Activated naive CD8-positive, alpha-beta T cell treated with anti-CD3 and anti-CD28 coated beads for 36 hours (primary cell): ENCODE measurements around the gene FLII. TPM values are rescaled to one million over a fixed set of nuclear protein-coding genes. Genes with fewer than 3 reads are reported as not detected.
"Not testable (repeated sequence)": the region's sequence is repeated elsewhere in the genome, so short reads cannot be mapped to it uniquely, and the experiment has no call there.

Experiments used
- DNase-seq: peaks from one replicate; pipeline ENCODE4 v3.0.0; 2021
- H3K27ac Mint-ChIP-seq: one replicate; pipeline ENCODE4 v1.8.0; 2022; ENCODE audit warnings: mild to moderate bottlenecking, moderate library complexity, mixed read lengths
- H3K27me3 Mint-ChIP-seq: one replicate; pipeline ENCODE4 v1.8.0; 2022; ENCODE audit warnings: mild to moderate bottlenecking, mixed read lengths
- H3K36me3 Mint-ChIP-seq: one replicate; pipeline ENCODE4 v1.8.0; 2021; ENCODE audit warnings: mild to moderate bottlenecking, mixed read lengths
- H3K4me1 Mint-ChIP-seq: one replicate; pipeline ENCODE4 v1.8.0; 2021; ENCODE audit warnings: mixed read lengths
- H3K4me3 Mint-ChIP-seq: one replicate; pipeline ENCODE4 v1.8.0; 2022; ENCODE audit warnings: mild to moderate bottlenecking, moderate library complexity, mixed read lengths
- H3K9me3 Mint-ChIP-seq: one replicate; pipeline ENCODE4 v1.8.0; 2022; ENCODE audit warnings: mixed read lengths
- total RNA-seq, 2 experiments: library from RNA; stranded (reverse); gene quantifications; one replicate each; pipeline ENCODE4 v1.2.3, GENCODE V29; 2021

FLII gene
- total RNA-seq, 2 experiments from 2014 or later: 237 to 242 TPM

- Mint-ChIP-seq H3K27me3 (no peaks in the 10 kb centered on the region), H3K9me3 (no peaks in the 10 kb centered on the region), H3K36me3 (no peaks in the 10 kb centered on the region), H3K4me1 (peaks cover 15% of the 10 kb centered on the region), H3K4me3 (peak within 1 kb of the TSS; percentile 88), H3K27ac (peak within 1 kb of the TSS; percentile 62)
- DNase-seq: peak; percentile 99
These were observed 33.4 kb downstream of the FLII start, which contains the start of gene LLGL1 for GRCh38 chr17:18225121-18225641. TSS of gene LLGL1 (plus strand) at chr17:18225635. CDS start at chr17:18225683, 48 bp downstream.

- H3K27ac Mint-ChIP-seq: no peak overlapping the region
- no peaks in the 10 kb centered on the region for H3K9me3 Mint-ChIP-seq
- peaks cover 15% of the 10 kb centered on the region for H3K4me1 Mint-ChIP-seq
- DNase-seq: no peak
- H3K4me3 Mint-ChIP-seq: peak overlapping the region; percentile 60
- H3K27me3 Mint-ChIP-seq: no peaks in the 10 kb centered on the region
- H3K36me3 Mint-ChIP-seq: no peaks in the 10 kb centered on the region
These were observed 34.0 kb downstream of the FLII start for GRCh38 chr17:18224387-18225120.

- Mint-ChIP-seq H3K4me1 (peaks cover 15% of the 10 kb centered on the region), H3K36me3 (no peaks in the 10 kb centered on the region), H3K27me3 (no peaks in the 10 kb centered on the region), H3K9me3 (no peaks in the 10 kb centered on the region), H3K4me3 (no peak overlapping the region), H3K27ac (no peak overlapping the region)
- DNase-seq: no peak
These were observed 34.5 kb downstream of the FLII start for GRCh38 chr17:18224053-18224386.

- no peak for DNase-seq
- H3K9me3 Mint-ChIP-seq: no peaks in the 10 kb centered on the region
- no peaks in the 10 kb centered on the region for H3K36me3 Mint-ChIP-seq
- H3K27ac Mint-ChIP-seq: no peak overlapping the region
- H3K27me3 Mint-ChIP-seq: no peaks in the 10 kb centered on the region
- peaks cover 3% of the 10 kb centered on the region for H3K4me1 Mint-ChIP-seq
- no peak overlapping the region for H3K4me3 Mint-ChIP-seq
These were observed 39.7 kb downstream of the FLII start for GRCh38 chr17:18218756-18219415.

GRCh38 chr17:18217412-18218015 is 41.0 kb downstream of the FLII start:
- DNase-seq: peak; percentile 72
- Mint-ChIP-seq H3K4me3 (no peak overlapping the region), H3K9me3 (no peaks in the 10 kb centered on the region), H3K27me3 (no peaks in the 10 kb centered on the region), H3K4me1 (peaks cover 3% of the 10 kb centered on the region), H3K27ac (no peak overlapping the region), H3K36me3 (no peaks in the 10 kb centered on the region)

GRCh38 chr17:18216906-18217305 is 41.6 kb downstream of the FLII start:
- H3K4me1 Mint-ChIP-seq, H3K9me3 Mint-ChIP-seq, H3K27ac Mint-ChIP-seq, DNase-seq, H3K36me3 Mint-ChIP-seq, H3K27me3 Mint-ChIP-seq, H3K4me3 Mint-ChIP-seq: not testable (repeated sequence)

- Mint-ChIP-seq H3K4me3 (no peak overlapping the region), H3K27me3 (no peaks in the 10 kb centered on the region), H3K27ac (peak overlapping the region; percentile 38), H3K4me1 (peaks cover 3% of the 10 kb centered on the region), H3K36me3 (peaks cover 7% of the 10 kb centered on the region), H3K9me3 (no peaks in the 10 kb centered on the region)
- DNase-seq: no peak
These were observed 44.8 kb downstream of the FLII start for GRCh38 chr17:18213666-18214270.

- Mint-ChIP-seq H3K27me3 (no peaks in the 10 kb centered on the region), H3K27ac (no peak overlapping the region), H3K36me3 (peaks cover 14% of the 10 kb centered on the region), H3K4me3 (no peak overlapping the region), H3K9me3 (no peaks in the 10 kb centered on the region), H3K4me1 (peaks cover 4% of the 10 kb centered on the region)
- DNase-seq: no peak
These were observed 50.4 kb downstream of the FLII start for GRCh38 chr17:18208092-18208491.

GRCh38 chr17:18206962-18207361 is 51.6 kb downstream of the FLII start:
- peaks cover 7% of the 10 kb centered on the region for H3K4me1 Mint-ChIP-seq
- no peak for DNase-seq
- peaks cover 14% of the 10 kb centered on the region for H3K36me3 Mint-ChIP-seq
- H3K9me3 Mint-ChIP-seq: no peaks in the 10 kb centered on the region
- H3K4me3 Mint-ChIP-seq: no peak overlapping the region
- H3K27me3 Mint-ChIP-seq: no peaks in the 10 kb centered on the region
- no peak overlapping the region for H3K27ac Mint-ChIP-seq

GRCh38 chr17:18205861-18206260 is 52.7 kb downstream of the FLII start:
- H3K27me3 Mint-ChIP-seq: no peaks in the 10 kb centered on the region
- no peaks in the 10 kb centered on the region for H3K9me3 Mint-ChIP-seq
- H3K4me3 Mint-ChIP-seq: no peak overlapping the region
- H3K4me1 Mint-ChIP-seq: peaks cover 11% of the 10 kb centered on the region
- no peak overlapping the region for H3K27ac Mint-ChIP-seq
- no peak for DNase-seq
- peaks cover 14% of the 10 kb centered on the region for H3K36me3 Mint-ChIP-seq

GRCh38 chr17:18203308-18203707 is 55.2 kb downstream of the FLII start:
- Mint-ChIP-seq H3K36me3 (peaks cover 6% of the 10 kb centered on the region), H3K4me3 (no peak overlapping the region), H3K27ac (peak overlapping the region; percentile 14)

GRCh38 chr17:18201108-18201507 is 57.4 kb downstream of the FLII start:
- no peaks in the 10 kb centered on the region for H3K9me3 Mint-ChIP-seq
- no peak overlapping the region for H3K4me3 Mint-ChIP-seq
- H3K27ac Mint-ChIP-seq: no peak overlapping the region
- no peak for DNase-seq
- H3K27me3 Mint-ChIP-seq: no peaks in the 10 kb centered on the region
- H3K4me1 Mint-ChIP-seq: peaks cover 39% of the 10 kb centered on the region
- peaks cover 17% of the 10 kb centered on the region for H3K36me3 Mint-ChIP-seq

More at GRCh38 chr17:18203308-18203707, 55.2 kb downstream of the FLII start:
- no peaks in the 10 kb centered on the region for H3K27me3 Mint-ChIP-seq
- H3K9me3 Mint-ChIP-seq: no peaks in the 10 kb centered on the region
- no peak for DNase-seq
- peaks cover 24% of the 10 kb centered on the region for H3K4me1 Mint-ChIP-seq

GRCh38 chr17:18198530-18198929 is 60.0 kb downstream of the FLII start:
- DNase-seq: no peak
- Mint-ChIP-seq H3K27ac (peak overlapping the region; percentile 25), H3K4me3 (no peak overlapping the region), H3K36me3 (peaks cover 31% of the 10 kb centered on the region), H3K9me3 (no peaks in the 10 kb centered on the region), H3K4me1 (peaks cover 57% of the 10 kb centered on the region), H3K27me3 (no peaks in the 10 kb centered on the region)

- Mint-ChIP-seq H3K27me3 (no peaks in the 10 kb centered on the region), H3K4me3 (no peak overlapping the region), H3K9me3 (no peaks in the 10 kb centered on the region), H3K36me3 (peaks cover 33% of the 10 kb centered on the region), H3K4me1 (peaks cover 56% of the 10 kb centered on the region), H3K27ac (peak overlapping the region; percentile 3)
- no peak for DNase-seq
These were observed 60.9 kb downstream of the FLII start for GRCh38 chr17:18197535-18198194.

GRCh38 chr17:18195246-18195645 is 63.3 kb downstream of the FLII start:
- Mint-ChIP-seq H3K27ac (no peak overlapping the region), H3K4me1 (peaks cover 62% of the 10 kb centered on the region), H3K4me3 (no peak overlapping the region), H3K9me3 (no peaks in the 10 kb centered on the region), H3K36me3 (peaks cover 38% of the 10 kb centered on the region), H3K27me3 (no peaks in the 10 kb centered on the region)
- no peak for DNase-seq
